CMK (cell line): ENCODE results near the gene PEX11G.
"Not testable (repeated sequence)": the region's sequence is repeated elsewhere in the genome, so short reads cannot be mapped to it uniquely, and the experiment has no call there.

Source experiments
- DNase-seq: peaks from one replicate; pipeline ENCODE4 v3.0.0-alpha.2; 2010; ENCODE audit warnings: low read depth

The PEX11G gene

GRCh38 chr19:7433456-7433855 lies 55.4 kb downstream of the PEX11G start:
- DNase-seq: not testable (repeated sequence)

DNA sequence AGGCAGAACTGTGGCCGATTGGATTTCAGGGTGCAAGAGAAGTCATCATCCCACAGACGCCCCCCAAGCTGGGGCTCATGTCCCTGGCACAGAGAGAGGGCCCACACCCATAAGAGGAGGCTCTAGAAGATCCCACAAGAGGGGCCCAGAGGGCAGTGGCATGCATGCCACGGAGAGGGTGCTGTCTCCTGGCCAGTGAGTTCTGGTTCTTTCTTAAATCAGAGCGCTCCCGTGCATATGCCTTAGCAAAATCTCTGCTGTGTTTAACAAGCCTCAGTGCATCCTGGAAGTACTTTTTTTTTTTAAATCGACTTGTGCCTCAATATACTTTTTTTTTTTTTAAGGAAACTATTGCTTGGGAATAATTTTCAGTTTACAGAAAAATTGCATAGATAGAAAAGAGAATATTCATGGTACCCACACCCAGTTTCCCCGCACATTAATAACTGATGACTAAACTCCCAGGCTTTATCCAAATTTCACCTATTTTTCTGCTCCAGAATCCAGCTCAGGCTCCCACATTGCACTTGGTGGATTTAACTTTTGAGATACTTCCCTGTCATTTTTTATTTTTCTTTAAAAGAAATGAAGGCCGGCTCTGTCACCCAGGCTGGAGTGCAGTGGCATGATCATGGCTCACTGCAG lies 59.1 kb downstream of the PEX11G start:
- DNase-seq: no peak

GRCh38 chr19:7428651-7429113 lies 60.2 kb downstream of the PEX11G start:
- DNase-seq: no peak

- no peak for DNase-seq
Observed at GRCh38 chr19:7427944-7428343, 60.9 kb downstream of the PEX11G start.

DNA sequence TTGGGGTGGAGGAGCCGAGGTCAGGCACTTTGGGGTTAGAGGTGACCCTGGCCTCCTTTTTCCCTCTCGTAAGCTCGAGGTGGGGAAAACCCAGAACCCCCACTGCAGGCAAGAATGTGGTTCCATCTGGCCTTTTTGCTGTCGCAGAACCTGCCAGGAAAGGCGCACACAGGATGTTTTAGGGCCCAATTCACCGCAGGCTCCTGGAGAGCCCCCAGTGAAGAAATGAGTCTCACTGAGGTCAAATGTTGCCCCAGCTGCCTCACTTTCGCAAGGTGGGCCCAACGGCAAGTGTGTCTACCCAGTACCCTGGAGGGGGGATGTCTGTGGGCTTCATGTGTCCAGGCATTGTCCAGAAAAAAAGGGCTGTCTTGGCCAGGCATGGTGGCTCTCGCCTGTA lies 61.8 kb downstream of the PEX11G start:
- DNase-seq: no peak
